Activated naive CD8-positive, alpha-beta T cell treated with anti-CD3 and anti-CD28 coated beads, Interleukin-2, amount 50 U/mL, for 16 hours (primary cell): Measurements from ENCODE around the gene CERS6.

ENCODE experiments used
- DNase-seq: peaks from one replicate; pipeline ENCODE4 v3.0.0-alpha.2; 2020; ENCODE audit warnings: low read depth, low spot score

The CERS6 gene

DNA sequence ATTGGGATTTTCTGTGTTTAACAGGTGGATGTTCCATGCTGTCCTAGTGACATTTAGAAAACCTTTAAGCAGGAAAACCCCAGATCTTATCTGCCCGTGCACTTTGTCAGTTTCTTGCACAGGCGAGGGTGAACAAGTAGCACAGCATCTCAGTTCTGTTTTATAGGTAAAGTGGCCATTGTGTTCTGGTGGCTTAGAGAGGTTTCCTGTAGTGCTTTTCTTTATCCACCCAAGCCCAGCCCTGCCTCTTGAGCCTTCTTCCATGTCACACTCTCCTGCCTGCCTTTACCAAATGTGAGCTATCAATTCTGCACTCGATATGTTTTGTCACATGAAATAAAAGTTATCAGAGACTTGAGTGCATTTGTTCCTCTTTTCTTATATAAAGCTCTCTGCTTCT is 211.1 kb downstream of the CERS6 start:
- DNase-seq: no peak

DNA sequence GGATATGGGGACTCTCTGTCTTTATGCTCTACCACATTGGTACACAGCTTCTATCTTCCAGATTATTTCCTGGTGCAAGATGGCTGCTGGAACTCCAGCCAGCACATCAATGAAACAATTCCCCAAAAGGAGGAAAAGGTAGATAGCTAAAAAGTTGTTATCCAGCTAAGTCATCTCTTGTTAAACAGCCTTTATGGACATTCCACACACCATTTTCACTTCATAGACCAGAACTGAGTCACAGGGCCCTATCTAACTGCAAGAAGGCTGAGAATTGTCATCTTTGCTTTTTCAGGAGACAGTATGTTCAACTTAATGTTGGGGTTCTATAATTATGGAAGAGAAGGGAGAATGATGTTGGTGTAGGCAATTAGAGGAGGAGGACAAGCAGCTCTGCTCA is 213.1 kb downstream of the CERS6 start:
- DNase-seq: no peak

DNA sequence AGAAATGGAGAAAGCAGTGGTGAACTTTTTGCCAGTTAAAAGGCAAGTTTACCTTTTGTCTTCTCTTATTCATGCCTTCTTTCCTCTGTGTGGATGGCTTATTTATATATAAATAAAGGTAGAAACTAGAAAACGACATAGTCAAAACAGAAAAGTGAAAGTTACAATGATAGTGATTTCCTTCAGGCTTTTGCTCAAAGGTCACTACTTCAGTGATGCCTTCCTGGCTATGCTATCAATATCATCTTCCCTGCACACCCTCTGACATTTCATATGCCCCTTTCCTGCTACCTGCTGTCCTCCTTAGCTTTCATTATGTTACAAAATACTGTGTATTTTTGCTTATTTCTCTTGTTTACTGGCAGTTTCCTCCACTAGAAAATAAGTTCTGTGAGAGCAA is 214.4 kb downstream of the CERS6 start:
- DNase-seq: no peak

DNA sequence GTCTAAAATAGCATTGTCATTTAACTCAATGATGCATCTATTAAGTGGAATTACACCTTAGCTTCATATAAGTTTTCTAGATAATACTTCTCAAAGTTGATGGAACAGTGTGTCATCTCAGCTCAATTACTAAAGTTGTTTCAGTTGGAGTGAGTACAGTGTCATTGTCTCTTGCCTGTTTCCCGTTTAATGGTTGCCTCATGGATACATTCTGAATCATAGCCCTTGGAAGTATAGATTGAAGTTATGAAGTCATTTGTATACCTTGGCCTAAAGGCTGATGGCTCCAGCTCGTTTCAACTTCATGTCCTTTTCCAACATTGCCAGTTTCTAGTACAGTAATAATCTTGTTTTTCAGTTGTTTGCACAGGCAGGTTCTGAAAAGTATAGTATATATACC is 215.9 kb downstream of the CERS6 start:
- DNase-seq: no peak

DNA sequence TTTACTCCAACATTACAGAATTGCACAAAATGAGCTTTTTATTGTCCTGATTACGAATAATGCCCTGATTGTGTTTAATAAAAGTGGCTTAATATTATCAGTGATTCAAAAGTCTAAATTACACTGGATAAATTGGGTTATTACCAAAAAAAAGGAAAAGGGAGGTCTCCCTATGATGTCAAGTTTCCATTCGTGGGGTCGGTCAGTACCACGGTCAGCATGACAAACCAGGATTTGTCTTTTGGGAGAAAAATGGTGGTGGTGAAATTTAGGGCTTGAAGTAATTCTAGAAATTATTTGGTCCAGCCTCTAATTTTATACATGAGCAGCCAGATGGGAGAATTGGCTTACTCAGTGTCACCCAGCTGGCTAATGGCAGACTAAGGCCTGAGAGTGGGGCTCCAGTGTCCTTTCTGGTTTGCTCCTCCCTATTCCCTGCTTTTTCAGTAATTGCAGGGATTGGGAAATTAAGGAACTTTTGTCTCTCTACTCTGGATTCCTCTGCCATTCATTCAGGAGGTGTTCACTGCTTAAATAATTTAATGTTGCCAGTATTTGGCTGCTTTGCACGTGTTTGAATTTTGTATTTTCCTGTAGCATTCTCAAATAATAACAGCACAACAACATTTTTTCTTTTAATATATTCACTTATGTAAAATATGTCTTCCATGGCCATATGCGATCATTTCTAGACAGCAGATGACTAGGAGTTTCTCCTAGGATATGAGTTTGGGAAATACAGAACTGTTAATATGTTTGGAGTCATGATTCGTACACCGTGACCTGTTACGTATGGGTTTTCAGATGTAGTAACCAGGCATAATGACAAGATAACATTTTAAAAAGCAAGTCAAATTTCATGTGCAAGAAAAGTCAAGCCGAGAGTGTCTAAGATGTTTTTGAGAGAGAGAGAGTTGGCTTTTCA is 217.5 kb downstream of the CERS6 start:
- DNase-seq: no peak

DNA sequence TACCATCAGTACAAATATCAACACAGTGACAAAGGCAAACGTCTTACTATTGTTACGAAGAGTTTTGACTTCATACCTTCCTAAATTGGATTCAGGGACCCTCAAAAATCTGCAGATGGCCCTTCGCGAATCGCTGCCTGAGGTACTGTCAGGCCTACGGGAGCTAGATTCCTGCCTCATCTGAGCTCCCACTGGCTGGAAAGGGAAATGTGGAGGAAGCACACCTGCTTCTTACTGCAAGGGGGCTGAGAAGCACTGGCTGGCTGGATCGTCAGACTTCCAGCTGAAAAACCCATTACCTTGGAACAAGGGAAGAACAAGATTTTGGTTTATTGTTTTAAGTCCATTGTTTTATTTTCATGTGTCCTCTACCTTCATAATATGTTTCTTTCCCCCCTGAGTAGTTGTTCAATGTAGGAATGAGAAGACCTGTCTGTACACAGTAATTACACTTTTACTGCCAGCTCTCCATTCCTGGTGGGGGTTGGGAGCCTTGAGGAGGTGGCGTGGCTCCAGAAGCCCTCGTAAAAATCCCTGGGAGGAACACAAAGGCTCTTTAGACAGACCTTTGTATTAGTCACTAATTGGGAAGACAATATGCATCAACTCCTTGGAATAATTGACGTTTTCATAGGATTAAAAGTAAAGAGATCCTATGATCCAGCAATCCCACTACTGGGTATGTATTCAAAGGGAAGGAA is 222.2 kb downstream of the CERS6 start:
- DNase-seq: no peak

DNA sequence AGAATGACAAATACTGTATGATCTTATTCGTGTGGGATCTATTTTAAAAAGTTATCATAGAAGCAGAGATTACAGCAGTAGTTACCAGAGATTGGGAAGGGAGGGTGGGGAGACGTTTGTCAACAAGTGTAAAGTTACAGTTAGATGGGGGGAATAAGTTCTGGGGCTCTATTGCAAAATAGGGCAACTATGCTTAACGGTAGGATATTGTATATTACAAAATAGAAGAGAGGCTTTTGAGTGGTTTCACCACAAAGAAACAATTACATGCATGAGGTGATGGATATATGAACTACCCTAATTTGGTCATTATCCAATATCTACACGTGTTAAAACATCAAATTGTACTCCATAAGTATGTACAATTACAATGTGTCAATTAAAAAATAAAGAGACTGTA is 223.0 kb downstream of the CERS6 start:
- no peak for DNase-seq

DNA sequence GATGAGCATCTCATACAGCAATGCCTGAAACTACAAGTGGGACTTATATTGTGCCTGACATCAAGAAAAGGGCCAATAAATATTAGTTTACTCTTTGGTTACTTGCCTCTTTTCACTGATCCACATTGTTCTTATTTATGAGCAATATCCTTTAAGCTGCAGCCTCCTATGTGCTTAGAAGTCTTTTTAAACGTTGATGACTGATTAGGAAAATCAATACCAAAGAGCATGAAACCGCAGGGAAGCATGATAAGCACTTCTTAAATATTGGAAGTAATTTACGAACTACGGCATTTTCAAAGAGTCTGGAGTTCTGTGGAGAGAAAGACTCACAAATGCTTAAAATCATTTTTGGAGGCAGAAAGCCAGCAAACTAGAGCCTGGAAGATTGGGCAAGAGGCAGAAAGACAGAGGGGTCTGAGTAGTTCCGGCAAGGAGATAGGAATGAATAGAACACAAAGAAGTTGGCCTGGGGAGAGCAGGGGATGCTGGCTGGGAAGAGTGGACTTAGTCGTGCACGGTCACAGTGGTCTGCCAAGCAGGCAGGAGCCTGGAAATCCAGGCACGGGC is 223.8 kb downstream of the CERS6 start:
- DNase-seq: no peak

DNA sequence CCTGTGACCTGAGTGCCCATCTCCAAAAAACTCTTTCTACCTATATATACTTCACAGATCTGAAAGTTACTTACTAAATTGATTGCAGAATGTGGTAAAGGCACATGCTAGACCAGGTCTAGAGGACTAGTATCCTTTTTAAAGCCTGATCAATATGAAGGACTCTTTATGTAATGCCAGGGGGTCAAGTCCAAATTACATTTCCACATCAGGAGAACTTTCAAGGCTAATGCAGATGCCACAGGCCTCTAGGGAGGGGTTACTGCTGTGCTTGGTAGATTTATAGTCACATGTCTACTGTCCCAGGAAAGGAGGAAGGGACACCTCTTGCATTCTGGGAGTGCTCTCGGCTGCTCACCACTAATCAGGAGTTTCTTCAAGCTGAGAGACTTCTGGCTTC is 227.9 kb downstream of the CERS6 start:
- DNase-seq: no peak

DNA sequence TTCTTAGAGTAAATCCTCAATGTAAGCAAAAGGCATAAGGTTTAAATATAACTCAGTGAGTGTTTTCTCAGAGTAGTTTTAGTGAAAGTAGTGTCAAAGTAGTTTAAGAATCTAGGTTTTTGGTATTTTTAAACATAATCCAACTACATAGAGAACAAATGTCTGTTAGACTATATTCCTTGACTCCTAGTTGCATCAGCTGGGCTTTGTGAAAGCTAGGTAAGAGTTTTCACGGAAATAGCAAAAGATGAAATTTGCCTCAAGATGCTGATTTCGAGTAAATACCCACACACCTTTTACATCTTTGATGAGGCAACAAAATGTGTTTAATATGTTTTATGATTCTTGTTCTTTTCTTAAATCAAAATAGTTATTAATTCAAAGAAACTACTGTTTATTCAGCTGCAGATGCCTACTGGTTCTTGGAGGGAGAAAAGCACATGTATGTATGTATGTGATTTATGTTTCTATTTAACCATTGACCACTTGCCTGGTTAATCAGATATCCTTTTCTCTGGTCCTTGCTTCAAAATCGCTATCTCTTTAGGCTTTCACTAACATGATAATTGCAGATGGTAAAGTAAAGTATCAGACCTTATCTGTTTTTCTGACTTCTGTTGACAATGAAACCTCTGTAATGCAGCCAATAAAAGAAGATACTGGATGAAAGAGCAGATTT is 229.0 kb downstream of the CERS6 start:
- no peak for DNase-seq

DNA sequence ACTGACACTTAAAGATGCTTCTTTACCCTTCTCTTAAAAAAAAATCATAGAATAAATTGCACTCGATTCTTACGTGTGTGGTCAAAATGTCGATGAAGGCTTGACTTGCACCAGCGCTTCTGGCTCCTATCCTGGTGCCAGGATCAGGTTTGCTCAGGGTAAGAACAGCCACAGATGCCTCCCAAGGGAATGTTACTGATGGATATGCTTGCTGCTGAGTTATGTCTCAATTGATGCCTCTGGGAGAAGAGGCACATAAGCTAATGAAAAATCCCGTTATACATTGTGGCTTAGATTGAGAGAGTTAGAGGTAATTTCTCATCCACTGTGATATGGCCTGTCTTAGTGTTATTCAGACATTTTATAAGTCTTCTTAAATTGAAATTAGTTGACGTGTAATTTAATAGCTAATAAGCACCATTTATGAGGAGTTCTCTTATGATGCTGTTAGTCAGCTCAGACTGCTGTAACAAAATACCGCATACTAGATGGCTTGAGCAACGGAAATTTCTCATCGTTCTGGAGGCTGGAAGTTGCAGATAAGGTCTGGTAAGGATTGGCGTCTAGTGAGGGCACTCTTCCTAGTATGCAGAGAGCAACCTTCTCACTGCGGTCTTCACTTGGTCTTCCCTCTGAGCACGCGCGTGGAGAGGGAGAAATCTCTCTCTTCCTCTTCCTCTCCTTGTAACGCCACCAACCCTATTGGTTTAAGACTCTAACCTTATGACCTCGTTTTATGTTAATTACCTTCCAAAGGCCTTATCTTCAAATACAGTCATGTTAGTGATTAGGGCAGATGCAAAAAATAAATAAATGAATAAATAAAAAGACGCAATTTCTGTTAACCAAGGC is 229.8 kb downstream of the CERS6 start:
- DNase-seq: no peak

DNA sequence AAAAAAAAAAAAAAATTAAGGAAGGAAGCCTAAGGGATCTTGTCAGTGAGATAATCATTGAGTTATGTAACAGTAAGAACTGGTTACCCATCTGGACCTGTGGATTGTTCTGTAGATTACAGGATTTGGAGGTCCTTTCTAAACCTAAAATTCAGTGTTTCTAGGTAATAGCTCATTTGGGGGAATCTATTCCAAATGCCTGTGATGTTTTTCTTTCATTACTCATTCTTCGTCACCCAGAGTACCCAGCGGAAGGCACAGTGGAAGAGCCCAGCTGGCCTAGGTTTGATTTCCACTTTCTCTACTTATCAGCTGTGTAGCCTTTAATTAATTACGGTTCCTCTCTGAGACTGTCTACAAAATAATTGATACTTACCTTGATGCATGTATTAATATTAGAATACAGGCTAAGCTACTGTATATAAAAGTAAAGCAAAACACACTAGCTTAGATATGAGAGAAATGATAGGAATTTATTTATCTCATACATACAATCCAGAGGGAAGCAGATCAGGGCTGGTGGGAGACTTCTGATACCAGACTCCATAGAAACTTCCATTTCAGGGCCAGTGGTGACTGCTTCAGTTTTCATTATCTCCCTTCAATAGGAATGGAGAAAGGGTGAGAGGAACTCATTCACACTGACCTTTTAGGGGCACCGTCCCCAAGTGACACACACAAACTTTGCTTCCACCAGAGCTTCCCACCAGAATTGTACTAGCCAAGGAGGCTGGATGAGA is 230.6 kb downstream of the CERS6 start:
- no peak for DNase-seq

DNA sequence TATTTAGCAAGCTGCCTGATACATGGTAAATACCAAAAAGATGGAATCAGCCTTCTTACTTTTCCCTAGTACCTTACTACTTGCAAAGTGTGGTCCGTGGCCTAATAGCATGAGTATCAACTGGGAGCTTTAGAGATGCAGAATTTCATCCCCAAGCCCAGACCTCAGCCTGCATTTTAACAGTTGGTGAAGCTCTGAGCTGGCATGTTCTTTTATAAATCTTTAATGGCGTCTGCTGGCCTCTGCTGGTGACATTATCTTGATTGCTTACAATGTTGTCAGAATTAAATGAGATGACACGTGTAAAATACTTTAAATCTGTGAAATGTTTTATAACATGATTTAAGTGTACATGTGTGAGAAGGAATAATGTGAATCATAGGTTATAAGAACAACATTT is 231.2 kb downstream of the CERS6 start:
- DNase-seq: no peak

DNA sequence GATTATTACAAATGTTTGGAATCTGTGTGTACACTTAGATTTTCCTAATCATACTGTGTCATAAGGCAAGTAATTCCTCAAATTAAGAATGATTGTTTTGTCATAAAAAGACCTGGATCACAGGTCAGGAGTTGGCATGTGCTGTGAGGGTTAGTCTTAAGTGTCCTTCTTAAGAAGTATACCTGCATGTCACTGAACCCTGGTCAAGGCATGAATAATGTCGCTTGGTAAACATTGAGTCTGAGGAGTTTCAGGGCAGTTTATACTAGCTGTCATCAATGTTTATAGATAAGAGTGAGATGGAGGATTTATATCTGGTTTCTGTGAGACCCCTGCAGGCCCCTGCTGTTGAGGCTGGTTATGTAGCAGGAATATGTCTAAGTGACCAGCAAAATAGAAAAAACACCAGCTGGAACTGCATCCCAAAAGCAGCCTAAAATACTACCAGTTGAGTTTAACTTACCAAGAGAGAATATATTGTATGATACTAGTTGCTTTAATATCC is 234.4 kb downstream of the CERS6 start:
- DNase-seq: no peak

DNA sequence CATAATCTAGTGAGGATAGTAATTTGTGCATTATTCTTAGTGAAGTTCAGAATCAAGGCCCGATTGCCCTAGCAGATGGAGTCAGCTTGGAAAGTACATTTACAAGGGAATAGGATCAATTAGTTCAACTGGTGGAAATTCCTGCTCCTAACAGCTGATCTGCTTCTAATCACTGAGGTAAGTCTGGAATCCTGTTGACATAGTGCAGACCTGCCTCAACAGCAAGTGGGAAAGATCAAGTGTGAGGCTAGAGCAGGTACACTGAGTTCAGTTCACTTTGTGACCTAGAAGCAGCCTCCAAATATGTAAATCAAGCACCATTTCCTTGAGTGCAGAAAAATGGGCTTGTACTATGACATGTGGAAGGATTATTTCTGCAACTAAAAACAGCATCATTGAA is 235.1 kb downstream of the CERS6 start:
- DNase-seq: no peak

DNA sequence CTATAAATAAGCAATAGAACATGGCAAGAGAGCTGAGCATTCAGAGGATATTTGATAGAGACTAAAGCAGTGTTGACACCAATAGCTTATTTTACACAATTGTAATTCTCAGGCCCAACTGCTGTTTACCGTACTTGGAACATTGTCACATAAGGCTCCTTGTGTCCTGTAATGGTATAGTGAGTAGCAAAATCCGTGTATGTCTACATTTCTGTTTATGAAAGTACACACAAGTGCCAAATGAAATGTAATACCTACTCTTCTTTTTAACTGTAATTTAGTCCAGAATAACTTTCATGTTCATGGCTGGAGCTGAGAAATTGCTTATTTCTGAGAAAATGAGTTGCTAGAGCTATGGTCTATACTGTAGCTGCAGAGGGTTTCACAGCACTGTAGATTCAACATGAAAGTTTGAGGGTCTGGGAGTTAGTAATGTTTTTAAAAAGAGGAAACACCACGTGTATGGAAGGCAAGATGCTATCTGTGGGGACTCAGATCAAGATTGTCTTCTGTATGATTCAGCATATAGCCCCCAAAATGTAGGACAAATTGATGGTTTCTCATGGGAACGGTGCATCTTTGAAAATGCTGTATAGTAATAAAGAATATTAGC is 236.2 kb downstream of the CERS6 start:
- no peak for DNase-seq

DNA sequence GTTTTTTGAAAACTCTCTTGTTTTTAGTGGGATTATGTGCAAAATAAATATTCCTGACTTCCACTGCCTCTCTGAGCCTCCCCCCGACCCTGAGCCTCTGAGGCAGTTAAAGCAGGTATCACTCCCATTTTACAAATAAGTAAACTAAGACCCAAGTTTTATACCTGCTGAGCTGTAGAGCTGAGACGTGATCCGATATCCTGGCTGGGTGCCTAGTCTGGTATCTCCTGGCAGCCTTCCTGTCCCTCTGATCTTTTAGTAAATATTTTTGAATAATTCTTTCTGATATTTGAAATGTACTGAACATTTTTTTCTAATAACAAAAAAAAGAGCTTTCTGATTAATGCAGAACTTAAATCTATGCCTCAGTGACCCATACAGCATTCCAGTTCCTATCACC is 238.1 kb downstream of the CERS6 start:
- DNase-seq: no peak

DNA sequence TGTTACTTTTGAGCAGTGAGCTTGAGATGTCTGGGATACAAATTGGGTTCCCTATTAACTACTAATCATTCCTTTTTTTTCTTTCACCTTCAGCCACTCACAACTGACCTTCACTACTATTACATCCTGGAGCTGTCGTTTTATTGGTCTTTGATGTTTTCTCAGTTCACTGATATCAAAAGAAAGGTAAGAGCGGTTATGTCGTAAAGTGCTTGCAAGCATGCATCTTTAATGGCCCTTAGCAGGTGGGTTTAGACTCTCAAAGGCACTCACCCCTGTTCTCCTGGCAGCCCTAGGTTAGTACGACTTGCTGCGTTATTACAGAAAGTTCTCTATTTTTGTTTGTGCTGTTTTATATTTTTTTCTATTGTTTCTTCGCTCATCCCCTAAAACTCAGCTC is 238.8 kb downstream of the CERS6 start:
- no peak for DNase-seq

DNA sequence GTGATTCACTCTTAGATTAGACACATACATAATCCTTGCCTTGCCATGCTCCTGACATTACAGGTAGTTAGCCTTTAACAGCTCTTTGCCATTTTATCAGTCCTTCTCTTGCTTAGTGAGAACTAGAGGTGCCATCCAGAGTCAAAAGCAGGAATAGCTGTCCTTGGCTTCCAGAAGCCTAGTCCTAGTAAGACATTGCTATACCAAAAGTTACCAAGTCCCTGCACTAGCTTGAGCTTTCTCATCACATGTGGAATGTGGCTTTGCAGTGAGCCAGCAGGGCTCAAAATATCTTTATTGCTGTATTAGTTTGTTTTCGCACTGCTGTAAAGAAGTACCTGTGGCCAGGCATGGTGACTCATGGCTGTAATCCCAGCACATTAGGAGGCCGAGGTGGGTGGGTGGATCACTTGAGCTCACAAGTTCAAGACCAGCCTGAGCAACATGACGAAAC is 241.6 kb downstream of the CERS6 start:
- no peak for DNase-seq

DNA sequence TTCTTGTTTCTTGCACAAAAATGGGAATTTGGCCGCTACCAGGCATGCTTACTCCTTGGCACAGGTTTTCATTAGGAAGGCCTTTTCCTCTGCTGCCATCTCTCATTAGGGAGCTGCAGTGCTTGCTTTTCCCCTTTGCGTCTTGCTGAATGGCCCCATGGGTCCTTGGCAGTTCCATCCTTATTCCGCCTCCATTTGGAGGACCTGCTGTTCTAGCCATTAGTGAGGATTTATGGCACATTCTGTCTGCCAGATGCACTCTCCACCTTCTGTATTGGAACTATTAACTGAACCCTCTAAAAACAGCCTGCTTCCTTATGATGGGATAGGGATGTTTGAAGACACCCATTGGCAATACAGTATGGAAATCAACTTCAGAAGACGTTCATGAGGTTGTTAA is 242.9 kb downstream of the CERS6 start:
- no peak for DNase-seq
